ENCODE measurements around the gene KIAA1217. TPM values are rescaled to one million over a fixed set of nuclear protein-coding genes. Genes with fewer than 3 reads are reported as not detected.

Gene KIAA1217
- total and polyA plus RNA-seq, 9 of the 15 experiments (the other 6 are each of a cell fraction or from before 2014, with no cell fraction given), result 0.04 TPM; not detected in 8

DNA sequence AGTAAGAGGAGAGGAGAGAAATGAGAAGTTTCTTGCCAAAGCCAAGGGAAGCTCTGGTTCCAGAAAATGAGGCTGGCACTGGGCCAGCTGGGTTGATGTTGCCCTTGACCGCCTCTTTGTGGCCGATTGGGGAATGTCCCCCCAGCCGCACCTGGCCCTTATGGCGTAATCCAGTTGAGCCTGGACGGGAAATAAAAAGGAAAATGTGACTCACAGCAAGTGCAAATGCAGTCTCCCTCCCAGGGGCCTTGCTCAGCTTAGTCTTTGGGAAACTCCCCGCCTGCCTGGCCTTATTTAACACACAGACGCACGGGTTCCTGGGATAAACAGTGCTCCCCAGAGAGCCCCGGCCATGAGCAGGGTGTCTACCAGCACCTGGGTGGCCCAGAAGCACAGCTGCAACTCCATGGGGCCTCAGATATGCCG is 174.8 kb downstream of the KIAA1217 start:
- peaks cover 0 to 6% of the 10 kb centered on the region in 2 experiments; a peak in 3 of 5 replicates for H3K27me3 ChIP-seq (ENCODE audit: control insufficient read depth in 2 of 2, insufficient read depth in 2 of 2, low read length in 2 of 2)
- intact Hi-C loops (cut with micrococcal nuclease), result loop anchor here (5.0 kb wide), 1 partner anchor 391 kb away; no protein-coding TSS in a partner anchor
- WGBS (ENCODE audit: insufficient coverage, low coverage, missing lambda C conversion rate), result 0% methylated on average over 10 of the region's 10 CpGs
- peak; percentile 91 for TF ChIP-seq SMAD1 (IDR thresholded peaks at IDR 0.05; ENCODE audit: low read depth, low read length, partially characterized antibody)
- TF ChIP-seq, protein P1, sequence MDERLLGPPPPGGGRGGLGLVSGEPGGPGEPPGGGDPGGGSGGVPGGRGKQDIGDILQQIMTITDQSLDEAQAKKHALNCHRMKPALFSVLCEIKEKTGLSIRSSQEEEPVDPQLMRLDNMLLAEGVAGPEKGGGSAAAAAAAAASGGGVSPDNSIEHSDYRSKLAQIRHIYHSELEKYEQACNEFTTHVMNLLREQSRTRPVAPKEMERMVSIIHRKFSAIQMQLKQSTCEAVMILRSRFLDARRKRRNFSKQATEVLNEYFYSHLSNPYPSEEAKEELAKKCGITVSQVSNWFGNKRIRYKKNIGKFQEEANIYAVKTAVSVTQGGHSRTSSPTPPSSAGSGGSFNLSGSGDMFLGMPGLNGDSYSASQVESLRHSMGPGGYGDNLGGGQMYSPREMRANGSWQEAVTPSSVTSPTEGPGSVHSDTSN (CRISPR knock-in tag; IDR thresholded peaks at IDR 0.05; ENCODE audit: low read depth), result no peak
- TF ChIP-seq, protein P1 (tag; conservative IDR thresholded peaks at IDR 0.05; ENCODE audit: low read depth), result no peak
- TF ChIP-seq, protein P2, sequence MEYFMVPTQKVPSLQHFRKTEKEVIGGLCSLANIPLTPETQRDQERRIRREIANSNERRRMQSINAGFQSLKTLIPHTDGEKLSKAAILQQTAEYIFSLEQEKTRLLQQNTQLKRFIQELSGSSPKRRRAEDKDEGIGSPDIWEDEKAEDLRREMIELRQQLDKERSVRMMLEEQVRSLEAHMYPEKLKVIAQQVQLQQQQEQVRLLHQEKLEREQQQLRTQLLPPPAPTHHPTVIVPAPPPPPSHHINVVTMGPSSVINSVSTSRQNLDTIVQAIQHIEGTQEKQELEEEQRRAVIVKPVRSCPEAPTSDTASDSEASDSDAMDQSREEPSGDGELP (CRISPR knock-in tag; IDR thresholded peaks at IDR 0.05; ENCODE audit: borderline replicate concordance), result no peak
- TF ChIP-seq ZNF282 (CRISPR knock-in tag; IDR thresholded peaks at IDR 0.05), result no peak
- peak; percentile 79 for TF ChIP-seq NFIX (CRISPR knock-in tag; IDR thresholded peaks at IDR 0.05; ENCODE audit: low read depth)
- no peak for TF ChIP-seq POLR3G (IDR thresholded peaks at IDR 0.05; ENCODE audit: extremely low read depth, insufficient read length, insufficient replicate concordance)
- TF ChIP-seq KDM5B (IDR thresholded peaks at IDR 0.05; ENCODE audit: insufficient replicate concordance, low read depth, low read length), result no peak
- no peak for TF ChIP-seq HNRNPLL (IDR thresholded peaks at IDR 0.05; ENCODE audit: low read depth, low read length, poor library complexity, severe bottlenecking)
- TF ChIP-seq SMC3 (conservative IDR thresholded peaks at IDR 0.05; ENCODE audit: insufficient read depth, low read depth, low read length), result 0 out of 2 replicates have a peak, but pooled peaks have one; percentile 25
- no peak for TF ChIP-seq MTA2 (IDR thresholded peaks at IDR 0.05; ENCODE audit: low read depth)
- TF ChIP-seq, protein P3, sequence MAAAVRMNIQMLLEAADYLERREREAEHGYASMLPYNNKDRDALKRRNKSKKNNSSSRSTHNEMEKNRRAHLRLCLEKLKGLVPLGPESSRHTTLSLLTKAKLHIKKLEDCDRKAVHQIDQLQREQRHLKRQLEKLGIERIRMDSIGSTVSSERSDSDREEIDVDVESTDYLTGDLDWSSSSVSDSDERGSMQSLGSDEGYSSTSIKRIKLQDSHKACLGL (CRISPR knock-in tag; IDR thresholded peaks at IDR 0.05; ENCODE audit: borderline replicate concordance, poor library complexity, severe bottlenecking), result no peak
- TF ChIP-seq GATAD2A (IDR thresholded peaks at IDR 0.05), result no peak
- no peak for TF ChIP-seq ZFP1 (CRISPR knock-in tag; IDR thresholded peaks at IDR 0.05)
- TF ChIP-seq FOS (IDR thresholded peaks at IDR 0.05; ENCODE audit: extremely low read depth, insufficient read length), result no peak
- no peak for TF ChIP-seq MEF2A (IDR thresholded peaks at IDR 0.05; ENCODE audit: control insufficient read depth, low read depth, low read length)
- TF ChIP-seq TEAD4 (IDR thresholded peaks at IDR 0.05; ENCODE audit: low read length), result no peak
- TF ChIP-seq TEAD4 (CRISPR knock-in tag; IDR thresholded peaks at IDR 0.05; ENCODE audit: borderline replicate concordance), result no peak
- TF ChIP-seq JUND (IDR thresholded peaks at IDR 0.05; ENCODE audit: borderline replicate concordance, low read depth, low read length), result peak; percentile 58
- TF ChIP-seq JUND (tag; IDR thresholded peaks at IDR 0.05; ENCODE audit: borderline replicate concordance, low read depth, low read length), result 0 out of 3 replicates have a peak, but pooled peaks have one; percentile 33

More for the DNA sequence above, 174.8 kb downstream of the KIAA1217 start:
- Histone ChIP-seq H3K27ac (ENCODE audit: extremely low read depth, low read depth, low read length) (no peak overlapping the region), H2AFZ (ENCODE audit: low read depth, low read length) (0 out of 2 replicates have a peak overlapping the region, but pooled peaks have one; percentile 8), H3K36me3 (ENCODE audit: control insufficient read depth, insufficient read depth, low read length) (no peaks in the 10 kb centered on the region), H4K20me1 (replicated peaks; ENCODE audit: control insufficient read depth, insufficient read depth, low read length) (no peaks in the 10 kb centered on the region), H3K4me2 (ENCODE audit: insufficient read depth, low read length) (no peak overlapping the region), H3K79me2 (ENCODE audit: control insufficient read depth, insufficient read depth, low read length) (no peaks in the 10 kb centered on the region), H3K9me1 (ENCODE audit: control insufficient read depth, insufficient read depth, low read length) (no peaks in the 10 kb centered on the region), H3K4me3 (no peak overlapping the region), H3K4me1 (replicated peaks in 1 of 2; ENCODE audit: control insufficient read depth in 2 of 2, insufficient read depth in 2 of 2, low read length in 2 of 2) (no peaks in the 10 kb centered on the region), H3K9ac (ENCODE audit: insufficient read depth in 1 of 2, low read depth in 2 of 2, low read length in 2 of 2) (no peak overlapping the region; a peak in 1 of 4 replicates), H3K9me3 (replicated peaks; ENCODE audit: control insufficient read depth, insufficient read depth, low read depth, low read length) (no peaks in the 10 kb centered on the region)
- no TSS peak for BruUV-seq (replicated peaks)
- DNase-seq (ENCODE audit: extremely low read depth in 1 of 4, low spot score in 3 of 4) (peak; percentile 74 to 80 (median 77)), FAIRE-seq (peak; percentile 91), ATAC-seq (peak; percentile 95)
- in situ Hi-C loops (cut with MboI), result no loop called here
- ChIA-PET CTCF (ENCODE audit: low intra/inter-chr PET ratio) (interaction anchor here (1.2 kb wide), 1 partner anchor 1225 kb away, joined by 3 read pairs; no protein-coding TSS in a partner anchor), POLR2A (interaction anchor here (0.8 kb wide), 1 partner anchor 164 kb away, joined by 4 read pairs; no protein-coding TSS in a partner anchor)
